HG02885 (cell line): ENCODE results near the gene GOLGA6A.

Source experiments
- ATAC-seq: cut with Tn5 transposase; IDR thresholded peaks from one replicate; pipeline ENCODE4 v1.9.1; 2021; ENCODE audit warnings: mild to moderate bottlenecking; ENCODE audit not compliant: unreplicated experiment, poor library complexity

The GOLGA6A gene

DNA sequence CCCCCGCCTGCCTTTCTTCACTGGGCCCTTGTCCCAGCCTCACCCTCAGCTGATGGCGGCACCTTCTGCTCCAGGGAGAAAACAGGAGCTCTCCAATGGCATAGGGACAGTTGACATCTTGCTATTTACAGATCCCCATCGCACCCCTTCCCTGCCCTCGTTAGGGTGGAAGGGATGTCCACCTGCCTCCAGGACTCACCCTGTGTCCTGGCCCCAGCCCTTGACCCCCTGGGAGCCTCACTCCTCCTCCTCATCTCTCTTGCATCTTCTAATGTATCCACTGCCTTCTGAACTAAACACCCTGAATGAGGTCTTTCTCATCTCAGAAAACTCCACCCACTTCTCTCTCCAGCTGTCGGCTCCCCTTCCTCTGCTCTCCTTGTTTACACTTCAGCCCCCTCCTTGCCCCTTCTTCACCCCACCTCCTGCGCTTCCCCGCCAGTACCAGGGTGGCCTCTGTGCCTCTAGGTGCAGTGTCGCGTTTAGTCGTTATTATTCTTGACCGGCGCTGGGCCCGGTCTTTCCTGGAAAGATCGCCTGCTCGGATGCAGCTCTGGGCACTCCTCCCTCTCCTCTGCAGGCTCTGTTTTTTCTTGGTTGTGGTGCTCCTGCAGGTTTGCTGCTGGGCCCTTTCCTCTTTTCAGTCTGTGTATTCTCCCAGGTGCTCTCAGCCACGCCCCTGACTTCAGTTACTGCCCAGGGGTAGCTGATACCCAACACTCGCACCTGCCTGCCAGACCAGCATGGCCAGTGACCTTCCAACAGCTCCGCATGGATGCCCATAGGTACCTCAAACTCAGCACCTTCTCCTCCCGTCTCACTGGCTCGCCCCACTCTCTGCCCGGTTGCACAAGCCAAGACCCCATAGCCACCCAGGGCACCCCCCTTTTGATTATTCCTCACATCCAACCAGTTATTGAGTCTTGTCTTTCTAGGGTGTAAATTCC lies 44.9 kb downstream of the GOLGA6A start:
- no peak for ATAC-seq

DNA sequence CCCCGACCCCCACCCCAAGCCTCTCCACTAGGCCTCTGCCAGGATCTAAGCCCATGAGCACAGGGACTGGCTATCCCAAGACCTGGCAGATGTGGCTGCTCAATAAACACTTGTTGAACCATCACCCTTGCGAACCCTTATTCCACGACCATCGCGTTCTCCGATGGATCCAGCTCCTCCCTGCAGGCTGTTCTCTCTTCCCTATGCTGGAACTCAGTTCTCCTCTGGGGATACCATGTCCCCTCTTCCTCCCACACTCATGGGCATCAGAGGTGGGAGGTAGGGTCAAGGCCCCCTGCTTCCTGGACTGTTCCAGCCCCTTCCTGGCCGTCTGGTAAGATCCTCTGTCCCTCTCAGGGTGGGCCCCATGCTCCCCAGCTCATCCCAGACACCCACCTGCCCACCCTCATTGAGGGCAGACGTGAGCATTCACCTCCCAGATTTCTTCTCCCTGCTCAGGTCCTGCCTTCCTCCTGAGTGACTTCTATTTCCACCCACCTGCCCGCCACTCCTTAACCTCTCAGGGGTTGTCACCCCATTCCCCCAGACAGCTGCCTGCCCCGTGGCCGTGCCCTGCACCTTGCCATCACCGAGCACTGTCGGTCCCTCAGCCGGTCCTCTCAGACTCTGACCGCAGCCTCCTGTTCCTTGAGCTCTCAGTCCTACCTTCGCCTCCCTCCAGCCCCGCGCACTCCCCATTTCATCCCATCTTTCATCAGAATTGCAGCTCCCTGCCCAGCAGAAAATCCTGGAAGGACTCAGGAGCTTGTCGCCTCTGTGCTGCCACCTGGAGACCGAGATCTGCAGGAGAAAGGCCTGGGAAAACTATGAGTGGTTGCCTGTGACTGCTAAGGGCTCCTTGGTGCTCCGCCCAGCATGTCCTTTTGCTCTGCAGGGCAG lies 45.8 kb downstream of the GOLGA6A start:
- no peak for ATAC-seq

DNA sequence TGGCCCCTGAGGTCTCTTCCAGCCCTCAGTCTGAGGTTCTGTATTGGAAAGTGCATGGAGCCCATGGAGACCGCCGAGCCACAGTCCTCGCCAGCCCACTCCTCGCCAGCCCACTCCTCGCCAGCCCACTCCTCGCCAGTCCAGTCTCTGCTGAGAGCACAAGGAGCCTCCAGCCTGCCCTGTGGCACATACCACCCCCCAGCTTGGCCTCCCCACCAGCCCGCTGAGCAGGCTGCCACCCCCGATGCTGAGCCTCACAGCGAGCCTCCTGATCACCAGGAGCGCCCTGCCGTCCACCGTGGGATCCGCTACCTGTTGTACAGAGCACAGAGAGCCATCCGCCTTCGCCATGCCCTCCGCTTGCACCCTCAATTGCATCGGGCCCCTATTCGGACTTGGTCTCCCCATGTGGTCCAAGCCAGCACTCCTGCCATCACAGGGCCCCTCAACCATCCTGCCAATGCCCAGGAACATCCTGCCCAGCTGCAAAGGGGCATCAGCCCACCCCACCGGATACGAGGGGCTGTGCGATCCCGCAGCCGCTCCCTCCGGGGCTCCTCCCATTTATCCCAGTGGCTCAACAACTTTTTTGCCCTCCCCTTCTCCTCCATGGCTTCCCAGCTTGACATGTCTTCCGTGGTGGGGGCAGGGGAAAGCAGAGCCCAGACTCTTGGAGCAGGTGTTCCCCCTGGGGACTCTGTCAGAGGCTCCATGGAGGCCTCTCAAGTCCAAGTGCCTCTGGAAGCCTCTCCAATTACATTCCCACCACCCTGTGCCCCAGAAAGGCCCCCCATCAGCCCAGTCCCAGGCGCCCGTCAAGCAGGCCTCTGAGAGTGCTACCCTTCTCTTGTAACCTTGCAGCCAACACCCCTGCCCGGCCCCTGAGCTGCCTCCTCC lies 47.0 kb downstream of the GOLGA6A start:
- ATAC-seq = no peak

DNA sequence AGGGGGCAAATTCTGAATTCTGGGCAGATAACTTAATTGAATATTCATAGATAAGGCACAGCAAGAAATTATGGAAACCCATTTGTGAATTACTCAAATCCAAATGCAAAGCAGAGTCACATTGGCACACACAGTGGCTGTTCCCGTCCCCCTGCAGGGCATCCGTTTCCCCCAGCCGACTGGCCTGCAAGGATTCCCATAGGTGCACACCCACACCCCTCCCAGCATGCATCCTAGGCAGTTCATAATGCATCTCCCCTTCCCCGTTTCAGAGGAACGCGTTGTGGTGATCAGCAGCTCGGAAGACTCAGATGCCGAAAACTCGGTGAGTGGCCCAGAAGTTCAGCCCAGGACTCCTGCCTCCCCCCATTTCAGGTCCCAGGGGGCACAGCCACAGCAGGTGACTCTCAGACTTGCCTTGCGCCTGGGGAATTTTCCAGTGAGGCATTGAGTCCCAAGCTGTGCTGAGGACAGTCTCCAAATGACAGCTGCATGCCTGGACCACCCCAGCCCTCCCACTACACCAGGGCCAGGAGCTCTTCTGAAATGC lies 48.1 kb downstream of the GOLGA6A start:
- ATAC-seq = no peak

DNA sequence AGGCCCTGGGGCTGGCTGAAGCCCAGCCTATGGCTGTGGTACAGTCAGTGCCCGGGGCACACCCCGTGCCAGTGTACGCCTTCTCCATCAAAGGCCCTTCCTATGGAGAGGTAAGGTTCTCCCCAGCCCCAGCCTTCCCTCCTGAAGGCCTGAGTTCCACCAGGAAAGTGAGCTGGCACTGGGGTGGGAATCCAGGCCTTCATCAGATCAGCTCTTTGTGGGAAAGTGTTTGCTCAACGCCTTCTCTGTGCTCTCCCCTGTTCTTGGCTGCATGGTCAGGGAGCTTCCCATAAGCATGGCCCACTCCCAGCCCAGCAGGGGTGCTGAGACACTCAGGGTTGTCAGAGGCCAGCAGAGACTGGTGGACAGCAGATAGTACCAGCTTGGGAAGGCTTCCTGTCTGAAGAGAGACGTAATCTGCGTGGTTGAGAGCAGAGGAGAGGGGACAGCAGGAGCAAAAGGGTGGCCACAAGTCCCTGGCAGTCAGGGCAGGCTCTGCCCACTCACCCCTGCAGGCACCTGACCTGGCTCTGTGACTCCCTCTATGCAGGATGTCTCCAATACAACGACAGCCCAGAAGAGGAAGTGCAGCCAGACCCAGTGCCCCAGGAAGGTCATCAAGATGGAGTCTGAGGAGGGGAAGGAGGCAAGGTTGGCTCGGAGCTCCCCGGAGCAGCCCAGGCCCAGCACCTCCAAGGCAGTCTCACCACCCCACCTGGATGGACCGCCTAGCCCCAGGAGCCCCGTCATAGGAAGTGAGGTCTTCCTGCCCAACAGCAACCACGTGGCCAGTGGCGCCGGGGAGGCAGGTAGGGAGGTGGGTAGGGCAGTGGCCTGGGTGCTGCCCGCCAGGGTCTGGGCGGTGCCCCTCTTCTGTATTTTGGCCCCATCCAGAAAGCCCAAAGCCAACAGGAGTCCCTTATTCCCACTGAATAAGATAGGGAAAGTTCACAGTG lies 49.5 kb downstream of the GOLGA6A start:
- no peak for ATAC-seq

DNA sequence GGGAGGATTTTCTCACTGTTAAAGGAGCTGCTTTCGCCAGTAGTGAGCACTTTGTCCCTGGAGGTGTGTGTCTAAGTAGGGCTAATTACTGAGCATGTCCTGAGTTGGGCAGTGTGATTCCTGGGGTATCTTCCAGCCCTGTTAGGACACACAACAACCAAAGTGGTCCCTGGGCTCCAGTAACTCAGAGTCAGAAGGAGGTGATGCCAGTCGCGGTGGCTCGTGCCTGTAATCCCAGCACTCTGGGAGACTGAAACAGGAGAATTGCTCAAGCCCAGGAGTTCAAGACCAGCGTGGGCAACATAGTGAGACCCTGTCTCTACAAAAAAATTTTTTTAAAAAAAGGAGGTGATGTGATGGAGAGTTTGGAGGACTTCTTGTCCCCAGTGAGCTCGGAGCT lies 50.3 kb downstream of the GOLGA6A start:
- no peak for ATAC-seq

DNA sequence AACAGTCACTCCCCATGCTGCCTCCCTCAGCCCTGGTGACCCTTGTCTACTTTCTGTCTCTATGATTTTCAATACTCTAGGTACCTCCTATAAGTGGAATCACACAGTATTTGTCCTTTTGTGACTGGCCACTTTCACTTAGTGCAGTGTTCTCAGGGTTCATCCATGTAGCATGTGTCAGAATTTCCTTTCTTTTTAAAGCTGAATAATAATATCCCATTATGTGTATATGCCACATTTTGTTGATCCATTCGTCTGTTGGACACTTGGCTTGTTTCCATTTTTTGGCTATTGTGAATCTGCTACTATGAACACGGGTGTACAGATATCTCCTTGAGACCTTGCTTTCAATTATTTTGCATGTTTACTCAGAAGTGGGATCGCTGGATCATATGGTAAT lies 53.7 kb downstream of the GOLGA6A start:
- ATAC-seq = no peak

DNA sequence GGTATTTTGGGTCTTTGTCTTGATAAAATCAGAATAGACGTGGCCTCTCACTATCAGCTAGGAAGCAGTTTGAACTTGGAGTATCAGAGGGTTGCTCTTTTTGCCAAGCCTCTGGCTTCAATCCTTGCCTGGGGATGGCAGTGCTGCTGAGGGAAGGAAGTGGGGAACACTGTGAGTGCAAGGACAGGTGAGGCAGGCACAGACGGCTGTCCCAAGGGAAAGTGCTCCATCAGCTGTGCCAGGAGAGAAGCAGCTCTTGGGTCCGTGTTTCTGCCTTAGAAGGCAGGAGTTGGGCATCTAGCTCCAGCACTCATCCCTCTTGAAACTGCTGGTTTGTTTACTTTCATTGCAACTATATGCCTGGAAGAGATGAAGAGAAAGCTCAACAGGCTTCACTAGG lies 54.7 kb downstream of the GOLGA6A start:
- ATAC-seq = no peak

DNA sequence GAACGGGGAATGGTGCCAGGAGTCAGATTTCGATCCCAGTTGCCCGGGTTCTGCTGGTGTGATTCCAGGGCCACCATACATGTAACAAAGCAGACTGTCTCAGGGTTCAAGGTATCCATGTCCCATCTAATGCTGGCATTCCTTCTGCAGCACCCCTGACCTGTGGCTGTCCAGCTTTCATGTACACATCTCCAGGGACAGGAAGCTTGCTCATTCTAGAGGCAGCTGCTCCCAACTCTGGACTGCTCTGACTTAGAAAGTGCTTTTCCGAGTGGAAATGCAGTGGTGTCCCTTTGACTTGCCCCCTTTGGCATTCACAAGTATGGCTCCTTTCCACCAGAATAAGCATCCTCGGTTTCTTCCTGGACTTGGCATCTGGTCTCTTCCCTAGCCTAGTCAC lies 56.9 kb downstream of the GOLGA6A start:
- no peak for ATAC-seq

DNA sequence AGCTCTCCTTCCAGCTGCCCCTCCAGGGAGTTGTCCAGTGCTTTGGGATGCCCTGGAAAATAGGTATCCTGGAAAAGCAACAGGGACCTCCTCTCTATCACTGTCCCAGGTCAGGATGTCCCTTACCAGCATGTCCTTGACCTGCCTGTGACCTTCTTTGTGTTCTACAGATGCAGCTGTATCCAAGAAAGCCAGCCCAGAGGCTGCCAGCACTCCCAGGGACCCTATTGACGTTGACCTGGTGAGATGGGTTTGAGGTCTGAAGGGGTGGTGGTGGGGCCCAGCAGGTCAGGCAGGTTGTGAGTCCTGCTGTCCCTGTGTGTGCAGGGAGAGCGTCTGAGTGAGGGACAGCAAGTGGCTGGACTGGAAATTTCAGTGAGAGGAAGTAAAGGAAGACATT lies 57.7 kb downstream of the GOLGA6A start:
- ATAC-seq = no peak

DNA sequence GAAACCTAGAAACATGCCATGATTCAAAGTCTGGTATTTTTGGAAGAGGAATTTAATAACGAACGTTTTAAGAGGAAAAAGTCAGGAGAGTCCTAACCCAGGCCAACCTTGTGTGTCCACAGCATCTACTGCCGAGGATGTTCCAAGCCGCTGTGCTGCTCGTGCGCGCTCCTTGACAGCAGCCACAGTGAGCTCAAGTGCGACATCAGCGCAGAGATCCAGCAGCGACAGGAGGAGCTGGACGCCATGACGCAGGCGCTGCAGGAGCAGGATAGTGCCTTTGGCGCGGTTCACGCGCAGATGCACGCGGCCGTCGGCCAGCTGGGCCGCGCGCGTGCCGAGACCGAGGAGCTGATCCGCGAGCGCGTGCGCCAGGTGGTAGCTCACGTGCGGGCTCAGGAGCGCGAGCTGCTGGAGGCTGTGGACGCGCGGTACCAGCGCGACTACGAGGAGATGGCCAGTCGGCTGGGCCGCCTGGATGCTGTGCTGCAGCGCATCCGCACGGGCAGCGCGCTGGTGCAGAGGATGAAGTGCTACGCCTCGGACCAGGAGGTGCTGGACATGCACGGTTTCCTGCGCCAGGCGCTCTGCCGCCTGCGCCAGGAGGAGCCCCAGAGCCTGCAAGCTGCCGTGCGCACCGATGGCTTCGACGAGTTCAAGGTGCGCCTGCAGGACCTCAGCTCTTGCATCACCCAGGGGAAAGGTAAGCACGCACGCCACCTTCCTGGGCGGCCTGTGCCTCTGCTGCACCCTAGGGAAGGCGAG lies 59.5 kb downstream of the GOLGA6A start:
- ATAC-seq = no peak
